ENCODE data around the gene PALD1. TPM values are rescaled to one million over a fixed set of nuclear protein-coding genes. Genes with fewer than 3 reads are reported as not detected.

PALD1 gene
- polyA plus RNA-seq, 1 of the 3 experiments (the other 2 are of a cell fraction) = 0.16 TPM

DNA sequence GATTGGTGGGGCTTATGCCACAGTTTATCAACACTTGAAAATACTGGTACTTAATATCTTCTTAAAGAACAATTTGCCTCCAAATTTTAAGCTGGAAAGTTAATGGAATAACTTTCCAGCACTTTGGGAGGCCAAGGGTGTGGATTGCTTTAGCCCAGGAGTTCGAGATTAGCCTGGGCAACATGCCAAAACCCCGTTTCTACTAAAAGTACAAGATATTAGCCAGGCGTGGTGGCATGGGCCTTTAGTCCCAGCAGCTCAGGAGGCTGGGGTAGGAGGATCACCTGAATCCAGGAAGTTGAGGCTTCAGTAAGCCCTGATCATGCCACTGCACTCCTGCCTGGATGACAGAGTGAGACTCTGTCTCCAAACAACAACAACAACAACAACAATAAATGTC lies 68.0 kb downstream of the PALD1 start:
- CTCF ChIA-PET = interaction anchor here (0.8 to 2.6 kb wide), 3 partner anchors 85 to 212 kb away, joined by 4 to 14 read pairs (median 8); no protein-coding TSS in a partner anchor

DNA sequence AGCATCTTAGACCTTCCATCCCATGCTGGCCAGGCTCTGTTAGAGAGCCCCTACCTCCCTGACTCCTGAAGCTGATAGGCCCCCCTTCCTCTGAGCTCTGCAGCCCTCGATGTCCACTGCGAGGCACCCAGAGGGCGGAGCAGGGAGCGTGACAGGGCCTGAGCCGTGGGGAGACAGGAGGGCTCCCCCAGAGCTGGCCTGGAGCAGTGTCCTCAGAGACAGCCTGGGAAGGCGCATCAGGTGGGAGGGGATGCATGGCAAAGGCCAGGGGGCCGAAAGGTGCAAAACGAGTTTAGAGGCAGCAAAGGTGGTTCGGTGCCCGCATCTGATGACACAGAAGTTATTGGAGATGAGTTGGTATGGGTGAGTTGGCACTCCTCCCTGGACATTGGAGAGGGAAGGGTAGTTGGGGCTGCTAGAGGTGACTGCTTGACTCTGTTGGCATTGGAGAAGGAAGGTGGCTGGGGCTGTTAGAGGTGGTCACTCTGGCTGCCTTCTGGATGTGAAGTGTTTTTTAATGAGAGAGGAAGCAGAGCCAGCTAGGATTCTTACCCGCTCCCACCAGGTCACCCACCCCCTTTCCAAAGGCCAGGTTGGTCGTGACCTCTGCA lies 70.9 kb downstream of the PALD1 start:
- Histone ChIP-seq H3K27ac (ENCODE audit: low read depth in 2 of 2, low read length in 1 of 2) (no peak overlapping the region), H3K4me1 (ENCODE audit: control insufficient read depth in 1 of 2, insufficient read depth in 2 of 2, low read depth in 1 of 2, low read length in 1 of 2) (peaks cover 3 to 5% of the 10 kb centered on the region in 2 experiments; a peak in 2 of 4 replicates), H3K9me2 (no peaks in the 10 kb centered on the region), H3K4me3 (ENCODE audit: low read depth in 2 of 2, low read length in 1 of 2) (no peak overlapping the region; a peak in 1 of 4 replicates), H3K27me3 (ENCODE audit: insufficient read depth) (0 out of 2 replicates have a peak, but pooled peaks cover under 1% of the 10 kb centered on the region), H3K9ac (no peak overlapping the region), H3F3A (replicated peaks; ENCODE audit: insufficient read depth) (no peaks in the 10 kb centered on the region), H3K36me3 (replicated peaks in 1 of 2; ENCODE audit: control insufficient read depth in 1 of 2, insufficient read depth in 2 of 2, low read length in 1 of 2) (no peaks in the 10 kb centered on the region), H3K4me2 (no peak overlapping the region), H4K20me1 (ENCODE audit: insufficient read depth) (no peaks in the 10 kb centered on the region), H2AFZ (ENCODE audit: low read depth) (no peak overlapping the region), H3K9me3 (no peaks in the 10 kb centered on the region), H3K79me2 (ENCODE audit: insufficient read depth) (no peaks in the 10 kb centered on the region)
- 73% methylated on average over 12 of the region's 12 CpGs for WGBS (ENCODE audit: low lambda C conversion rate)
- POLR2A ChIA-PET = no interaction called here
- CTCF ChIA-PET = interaction anchor here (0.6 to 8.4 kb wide), 42 partner anchors 9 to 354 kb away, joined by 3 to 118 read pairs (median 4); no protein-coding TSS in a partner anchor
- no peak for DNase-seq
- TF ChIP-seq YY1 (IDR thresholded peaks at IDR 0.05; ENCODE audit: low read depth) = no peak

More for the DNA sequence above, 68.0 kb downstream of the PALD1 start:
- H3F3A ChIP-seq (replicated peaks; ENCODE audit: insufficient read depth) = no peaks in the 10 kb centered on the region
- no peaks in the 10 kb centered on the region for H3K79me2 ChIP-seq (ENCODE audit: insufficient read depth)
- TF ChIP-seq RXRA (IDR thresholded peaks at IDR 0.05; ENCODE audit: borderline replicate concordance, low read depth) (no peak), ELF1 (IDR thresholded peaks at IDR 0.05) (no peak), JUND (IDR thresholded peaks at IDR 0.05) (no peak), RAD21 (IDR thresholded peaks at IDR 0.05; ENCODE audit: low read length) (no peak), TEAD4 (IDR thresholded peaks at IDR 0.05; ENCODE audit: borderline replicate concordance, insufficient read depth) (no peak), SIN3A (IDR thresholded peaks at IDR 0.05; ENCODE audit: borderline replicate concordance, low read depth, low read length) (no peak), POLR2AphosphoS5 (IDR thresholded peaks at IDR 0.05; ENCODE audit: low read depth, low read length) (no peak), NRF1 (IDR thresholded peaks at IDR 0.05; ENCODE audit: low read depth, low read length) (no peak), GABPA (IDR thresholded peaks at IDR 0.05; ENCODE audit: low read depth) (no peak), MEF2A (IDR thresholded peaks at IDR 0.05; ENCODE audit: borderline replicate concordance, low read depth) (no peak), FOXJ3 (CRISPR knock-in tag; IDR thresholded peaks at IDR 0.05) (no peak)
- TF ChIP-seq, protein P1, sequence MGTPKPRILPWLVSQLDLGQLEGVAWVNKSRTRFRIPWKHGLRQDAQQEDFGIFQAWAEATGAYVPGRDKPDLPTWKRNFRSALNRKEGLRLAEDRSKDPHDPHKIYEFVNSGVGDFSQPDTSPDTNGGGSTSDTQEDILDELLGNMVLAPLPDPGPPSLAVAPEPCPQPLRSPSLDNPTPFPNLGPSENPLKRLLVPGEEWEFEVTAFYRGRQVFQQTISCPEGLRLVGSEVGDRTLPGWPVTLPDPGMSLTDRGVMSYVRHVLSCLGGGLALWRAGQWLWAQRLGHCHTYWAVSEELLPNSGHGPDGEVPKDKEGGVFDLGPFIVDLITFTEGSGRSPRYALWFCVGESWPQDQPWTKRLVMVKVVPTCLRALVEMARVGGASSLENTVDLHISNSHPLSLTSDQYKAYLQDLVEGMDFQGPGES (IDR thresholded peaks at IDR 0.05; ENCODE audit: low read depth, low read length) = no peak
- 0 out of 2 replicates have a peak, but pooled peaks cover 5% of the 10 kb centered on the region for H3K27me3 ChIP-seq (ENCODE audit: insufficient read depth)
- no peaks in the 10 kb centered on the region for H4K20me1 ChIP-seq (ENCODE audit: insufficient read depth)
- POLR2A ChIA-PET = no interaction called here
- H3K4me3 ChIP-seq (ENCODE audit: low read depth in 2 of 2, low read length in 1 of 2) = no peak overlapping the region
- no peak overlapping the region for H2AFZ ChIP-seq (ENCODE audit: low read depth)
- H3K27ac ChIP-seq (ENCODE audit: low read depth in 2 of 2, low read length in 1 of 2) = no peak overlapping the region
- no peaks in the 10 kb centered on the region for H3K36me3 ChIP-seq (replicated peaks in 1 of 2; ENCODE audit: control insufficient read depth in 1 of 2, insufficient read depth in 2 of 2, low read length in 1 of 2)
- no peaks in the 10 kb centered on the region for H3K9me3 ChIP-seq
- no peak overlapping the region for H3K4me2 ChIP-seq
- 32% methylated on average over 3 of the region's 3 CpGs for WGBS (ENCODE audit: low lambda C conversion rate)
- no peak overlapping the region for H3K9ac ChIP-seq
- DNase-seq = no peak
- no peaks in the 10 kb centered on the region for H3K9me2 ChIP-seq
- no peaks in the 10 kb centered on the region; a peak in 2 of 4 replicates for H3K4me1 ChIP-seq (ENCODE audit: control insufficient read depth in 1 of 2, insufficient read depth in 2 of 2, low read depth in 1 of 2, low read length in 1 of 2)

Data from SK-N-SH (cell line).